Activated CD8-positive, alpha-beta T cell treated with anti-CD3 and anti-CD28 coated beads, Interleukin-2, amount 10 ng/mL, durations not matched to agents 7 days and 5 days (primary cell): ENCODE measurements around the gene CHMP2A. TPM values are rescaled to one million over a fixed set of nuclear protein-coding genes. Genes with fewer than 3 reads are reported as not detected.
"Not testable (repeated sequence)": the region's sequence is repeated elsewhere in the genome, so short reads cannot be mapped to it uniquely, and the experiment has no call there.

ENCODE experiments used
- ATAC-seq: fragments of 150-1000 bp; cut with Tn5 transposase; one replicate; pipeline ENCODE4 v1.10.0; 2021; ENCODE audit warnings: moderate library complexity
- CTCF ChIA-PET: fragments of 350-600 bp; sonication (Branson Sonifier 250); formaldehyde crosslinking; loops from one replicate; lab custom pipeline; 2021; ENCODE audit warnings: antibody characterized with exemption; lab: Charles Lee
- POLR2A ChIA-PET: fragments of 350-600 bp; sonication (Branson Sonifier 250); formaldehyde crosslinking; loops from one replicate; lab custom pipeline; 2021; ENCODE audit warnings: antibody characterized with exemption; lab: Charles Lee
- DNase-seq: peaks from one replicate; pipeline ENCODE4 v3.0.0-alpha.2; 2020
- H3K27ac Mint-ChIP-seq: one replicate; pipeline ENCODE4 v1.8.0; 2021; ENCODE audit warnings: mild to moderate bottlenecking, mixed read lengths
- H3K27me3 Mint-ChIP-seq: one replicate; pipeline ENCODE4 v1.8.0; 2021; ENCODE audit warnings: low read depth, mixed read lengths
- H3K36me3 Mint-ChIP-seq: one replicate; pipeline ENCODE4 v1.8.0; 2021; ENCODE audit warnings: low read depth, mixed read lengths
- H3K4me1 Mint-ChIP-seq: one replicate; pipeline ENCODE4 v1.8.0; 2021; ENCODE audit warnings: low read depth, mixed read lengths
- H3K4me3 Mint-ChIP-seq: one replicate; pipeline ENCODE4 v1.8.0; 2021; ENCODE audit warnings: mild to moderate bottlenecking, mixed read lengths
- H3K9me3 Mint-ChIP-seq: one replicate; pipeline ENCODE4 v1.8.0; 2022; ENCODE audit warnings: mixed read lengths; ENCODE audit not compliant: insufficient read depth
- total RNA-seq, 2 experiments: library from RNA; stranded (reverse); gene quantifications; one replicate each; pipeline ENCODE4 v1.2.3, GENCODE V29; 2021

The CHMP2A gene
- total RNA-seq, 2 experiments from 2014 or later = 108 to 114 TPM

- H3K27ac Mint-ChIP-seq = not testable (repeated sequence)
These were observed 22.7 kb upstream of the CHMP2A start for GRCh38 chr19:58577581-58577980.

GRCh38 chr19:58575183-58576041 lies 20.5 kb upstream of the CHMP2A start:
- ChIA-PET CTCF (interaction anchor here (1.0 to 3.1 kb wide), 5 partner anchors 13 to 62 kb away, joined by 3 to 34 read pairs (median 5); partner anchors contain the start of genes TRIM28 and ZBTB45), POLR2A (interaction anchor here (0.6 to 1.9 kb wide), 6 partner anchors 13 to 74 kb away, joined by 3 to 18 read pairs (median 8); partner anchors contain the start of genes CHMP2A, TRIM28 and ZBTB45)
- peak; percentile 38 for ATAC-seq
- Mint-ChIP-seq H3K27ac (peak overlapping the region; percentile 90), H3K4me1 (peaks cover 40% of the 10 kb centered on the region), H3K27me3 (no peaks in the 10 kb centered on the region), H3K4me3 (peak overlapping the region; percentile 86), H3K36me3 (peaks cover 13% of the 10 kb centered on the region), H3K9me3 (no peaks in the 10 kb centered on the region)
- DNase-seq = peak; percentile 89

More at GRCh38 chr19:58577581-58577980, 22.7 kb upstream of the CHMP2A start:
- ChIA-PET POLR2A (interaction anchor here (1.4 kb wide), 1 partner anchor 23 kb away, joined by 3 read pairs; the partner anchor contains the start of gene CHMP2A), CTCF (interaction anchor here (3.1 to 4.8 kb wide), 2 partner anchors 58 kb away, joined by 34 to 94 read pairs; partner anchors contain the start of gene ZBTB45)
- ATAC-seq, H3K36me3 Mint-ChIP-seq, H3K27me3 Mint-ChIP-seq, H3K4me3 Mint-ChIP-seq, H3K9me3 Mint-ChIP-seq: not testable (repeated sequence)
- DNase-seq = peak; percentile 18
- peaks cover 37% of the 10 kb centered on the region for H3K4me1 Mint-ChIP-seq

- ATAC-seq (no peak), DNase-seq (no peak)
- Mint-ChIP-seq H3K9me3 (no peaks in the 10 kb centered on the region), H3K4me3 (peak overlapping the region; percentile 86), H3K27ac (peak overlapping the region; percentile 99), H3K36me3 (peaks cover 23% of the 10 kb centered on the region), H3K27me3 (no peaks in the 10 kb centered on the region), H3K4me1 (peaks cover 39% of the 10 kb centered on the region)
- ChIA-PET CTCF (no interaction called here), POLR2A (no interaction called here)
These were observed 18.8 kb upstream of the CHMP2A start for GRCh38 chr19:58573658-58574164.

GRCh38 chr19:58572818-58573657 lies 18.1 kb upstream of the CHMP2A start, which contains the start of gene MZF1:
Gene MZF1, minus strand, starts transcription at chr19:58573335. Its CDS starts 1,946 bp downstream, at chr19:58571389.
- H3K27me3 Mint-ChIP-seq = no peaks in the 10 kb centered on the region
- peaks cover 25% of the 10 kb centered on the region for H3K36me3 Mint-ChIP-seq
- peaks cover 43% of the 10 kb centered on the region for H3K4me1 Mint-ChIP-seq
- peak within 1 kb of the TSS; percentile 99 for H3K27ac Mint-ChIP-seq
- POLR2A ChIA-PET = interaction anchor here (0.7 to 2.3 kb wide), 2 partner anchors 11 to 18 kb away, joined by 3 to 14 read pairs; partner anchors contain the start of gene CHMP2A
- peak; percentile 100 for DNase-seq
- peak within 1 kb of the TSS; percentile 86 for H3K4me3 Mint-ChIP-seq
- H3K9me3 Mint-ChIP-seq = no peaks in the 10 kb centered on the region
- CTCF ChIA-PET = interaction anchor here (2.0 kb wide), 1 partner anchor 8 kb away, joined by 8 read pairs; no protein-coding TSS in a partner anchor
- peak; percentile 62 for ATAC-seq

- ATAC-seq (no peak), DNase-seq (no peak)
- Mint-ChIP-seq H3K4me3 (peak overlapping the region; percentile 86), H3K4me1 (peaks cover 39% of the 10 kb centered on the region), H3K36me3 (peaks cover 27% of the 10 kb centered on the region), H3K27me3 (no peaks in the 10 kb centered on the region), H3K9me3 (no peaks in the 10 kb centered on the region), H3K27ac (peak overlapping the region; percentile 99)
- POLR2A ChIA-PET = interaction anchor here (0.7 to 2.3 kb wide), 4 partner anchors 10 to 25 kb away, joined by 3 to 14 read pairs (median 4); partner anchors contain the start of gene CHMP2A
- CTCF ChIA-PET = interaction anchor here (0.7 to 2.0 kb wide), 3 partner anchors 9 to 344 kb away, joined by 3 to 8 read pairs (median 4); partner anchors contain the start of gene UBE2M
These were observed 17.3 kb upstream of the CHMP2A start for GRCh38 chr19:58572026-58572817.

- CTCF ChIA-PET = interaction anchor here (0.7 to 2.0 kb wide), 3 partner anchors 10 to 343 kb away, joined by 3 to 8 read pairs (median 4); partner anchors contain the start of gene UBE2M
These were observed 16.7 kb upstream of the CHMP2A start for GRCh38 chr19:58571575-58571947.

GRCh38 chr19:58570770-58571574 lies 16.1 kb upstream of the CHMP2A start:
- POLR2A ChIA-PET = interaction anchor here (0.8 to 2.3 kb wide), 5 partner anchors 8 to 23 kb away, joined by 3 to 14 read pairs (median 4); no protein-coding TSS in a partner anchor
- Mint-ChIP-seq H3K36me3 (peaks cover 33% of the 10 kb centered on the region), H3K9me3 (no peaks in the 10 kb centered on the region), H3K4me3 (no peak overlapping the region), H3K27me3 (no peaks in the 10 kb centered on the region), H3K27ac (no peak overlapping the region), H3K4me1 (peaks cover 38% of the 10 kb centered on the region)
- DNase-seq = peak; percentile 19
- no peak for ATAC-seq
- CTCF ChIA-PET = interaction anchor here (0.7 to 2.0 kb wide), 4 partner anchors 10 to 343 kb away, joined by 3 to 8 read pairs (median 4); partner anchors contain the start of genes UBE2M and ZBTB45

More at GRCh38 chr19:58571575-58571947, 16.7 kb upstream of the CHMP2A start:
- Mint-ChIP-seq H3K4me1 (peaks cover 39% of the 10 kb centered on the region), H3K27me3 (no peaks in the 10 kb centered on the region), H3K36me3 (peaks cover 29% of the 10 kb centered on the region), H3K4me3 (peak overlapping the region; percentile 86), H3K9me3 (no peaks in the 10 kb centered on the region), H3K27ac (peak overlapping the region; percentile 99)
- DNase-seq (peak; percentile 19), ATAC-seq (no peak)
- POLR2A ChIA-PET = interaction anchor here (0.8 to 2.3 kb wide), 4 partner anchors 9 to 24 kb away, joined by 3 to 14 read pairs (median 4); no protein-coding TSS in a partner anchor

- POLR2A ChIA-PET = interaction anchor here (1.4 kb wide), 1 partner anchor 9 kb away, joined by 4 read pairs; no protein-coding TSS in a partner anchor
These were observed 15.2 kb upstream of the CHMP2A start for GRCh38 chr19:58569943-58570670.

More at GRCh38 chr19:58569943-58570670, 15.2 kb upstream of the CHMP2A start:
- Mint-ChIP-seq H3K27me3 (no peaks in the 10 kb centered on the region), H3K36me3 (peaks cover 33% of the 10 kb centered on the region), H3K4me3 (no peak overlapping the region), H3K27ac (no peak overlapping the region), H3K4me1 (peaks cover 36% of the 10 kb centered on the region), H3K9me3 (no peaks in the 10 kb centered on the region)
- ATAC-seq (no peak), DNase-seq (peak; percentile 19)
- CTCF ChIA-PET = interaction anchor here (1.3 kb wide), 1 partner anchor 50 kb away, joined by 3 read pairs; the partner anchor contains the start of gene ZBTB45
